Germinal center (tissue), 1 donor: ENCODE results near the gene ADARB1.

ENCODE experiments used
- DNase-seq: peaks from one replicate; pipeline ENCODE4 v3.0.0; 2012; ENCODE audit warnings: mixed read lengths, low spot score

Gene ADARB1

GRCh38 chr21:45267390-45267760 lies 193.0 kb downstream of the ADARB1 start:
- DNase-seq: no peak

- no peak for DNase-seq
Observed at GRCh38 chr21:45269861-45270260, 195.5 kb downstream of the ADARB1 start.

- DNase-seq: no peak
Observed at GRCh38 chr21:45270306-45270821, 196.0 kb downstream of the ADARB1 start.
